ENCODE results near the gene SHISAL2B.
A peak's percentile ranks its signal among the peaks of the same experiment; 100 is the strongest.
"Not testable (repeated sequence)": the region's sequence is repeated elsewhere in the genome, so short reads cannot be mapped to it uniquely, and the experiment has no call there.

Gene SHISAL2B

GRCh38 chr5:64706074-64706473, 15.8 kb downstream of the SHISAL2B start:
- DNase-seq: not testable (repeated sequence)

- no peak for DNase-seq
Measured at GRCh38 chr5:64707191-64707590, 16.9 kb downstream of the SHISAL2B start.

DNA sequence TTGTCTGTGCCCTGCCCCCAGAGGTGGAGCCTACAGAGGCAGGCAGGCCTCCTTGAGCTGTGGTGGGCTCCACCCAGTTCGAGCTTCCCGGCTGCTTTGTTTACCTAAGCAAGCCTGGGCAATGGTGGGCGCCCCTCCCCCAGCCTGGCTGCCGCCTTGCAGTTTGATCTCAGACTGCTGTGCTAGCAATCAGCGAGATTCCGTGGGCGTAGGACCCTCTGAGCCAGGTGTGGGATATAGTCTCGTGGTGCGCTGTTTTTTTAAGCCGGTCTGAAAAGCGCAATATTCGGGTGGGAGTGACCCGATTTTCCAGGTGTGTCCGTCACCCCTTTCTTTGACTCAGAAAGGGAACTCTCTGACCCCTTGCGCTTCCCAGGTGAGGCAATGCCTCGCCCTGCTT, 24.2 kb downstream of the SHISAL2B start:
- not testable (repeated sequence) for DNase-seq

DNA sequence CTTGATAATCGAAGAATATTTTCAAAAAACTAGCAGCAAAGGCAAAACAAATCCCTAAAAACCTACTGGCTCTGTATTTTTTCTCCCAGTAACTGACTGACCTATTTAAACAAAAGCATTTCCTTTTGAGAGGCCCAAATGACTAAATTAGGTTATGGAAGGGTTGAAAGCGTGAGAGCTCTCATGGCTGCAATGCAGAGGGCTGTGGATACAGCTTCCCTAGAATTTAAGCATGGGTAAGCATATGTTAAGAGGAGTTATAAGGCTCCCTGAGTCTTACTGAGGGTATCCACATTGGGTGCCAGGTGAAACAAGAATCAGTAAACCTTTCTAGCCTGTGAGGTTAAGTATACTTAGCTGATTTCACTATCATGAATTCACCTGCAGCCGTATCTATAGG, 32.3 kb downstream of the SHISAL2B start:
- no peak for DNase-seq

- no peak for DNase-seq
Measured at GRCh38 chr5:64727150-64727549, 36.8 kb downstream of the SHISAL2B start.

DNA sequence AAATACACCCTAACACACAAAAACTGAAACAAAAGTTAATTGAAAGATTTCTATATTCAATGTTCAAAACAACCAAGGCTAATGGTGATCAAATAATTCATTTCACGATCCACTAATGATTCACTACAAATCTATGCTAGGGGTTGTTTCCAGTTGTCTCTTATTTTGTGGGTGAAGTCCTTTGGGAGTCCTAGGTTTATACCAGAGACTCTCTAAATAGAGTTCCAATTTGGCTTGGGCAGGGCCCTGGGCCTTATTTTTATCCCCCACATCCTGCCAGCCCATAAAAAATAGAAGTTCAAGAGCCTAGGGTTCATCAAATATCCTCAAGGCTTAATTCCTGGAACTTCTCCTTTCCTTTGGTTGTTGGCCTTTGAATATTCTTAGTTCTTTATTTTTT, 52.1 kb downstream of the SHISAL2B start:
- no peak for DNase-seq

DNA sequence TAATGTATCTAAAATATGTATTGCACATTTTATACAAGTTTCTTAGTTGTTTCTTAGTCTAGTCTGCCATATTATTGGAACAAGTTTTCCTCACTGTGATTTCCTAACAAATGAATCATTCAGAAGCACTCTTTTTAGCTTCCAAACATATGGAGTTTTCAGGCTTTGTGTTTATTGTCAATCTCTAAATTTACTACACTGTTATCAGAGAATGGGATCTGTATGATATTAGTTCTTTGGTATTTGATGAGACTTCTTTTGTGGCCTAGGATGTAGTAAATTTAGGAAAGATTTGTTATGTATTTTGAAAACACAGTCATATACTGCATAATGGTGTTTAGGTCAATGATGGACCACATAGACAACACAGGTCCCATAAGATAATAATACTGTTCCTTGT, 52.5 kb downstream of the SHISAL2B start:
- DNase-seq: no peak

DNA sequence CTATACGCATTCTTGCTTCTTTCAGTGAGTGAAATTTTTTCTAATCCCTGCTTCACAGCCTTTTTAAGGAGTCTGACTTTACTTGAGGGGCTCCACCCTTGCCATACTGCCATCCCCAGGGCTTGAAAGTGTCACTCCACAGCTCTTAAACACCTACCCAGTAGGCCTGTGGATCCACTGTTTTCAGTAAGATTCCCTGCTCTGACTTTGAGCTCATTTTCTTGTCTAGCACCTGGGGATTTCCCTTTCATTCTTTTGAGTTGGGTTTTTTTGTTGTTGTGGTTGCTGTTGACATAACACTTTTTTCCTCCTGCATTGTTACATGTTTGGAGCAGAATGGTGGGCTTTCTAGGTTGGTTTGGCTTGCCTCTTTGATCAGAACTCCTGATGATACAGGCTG, 54.6 kb downstream of the SHISAL2B start:
- DNase-seq: no peak

DNA sequence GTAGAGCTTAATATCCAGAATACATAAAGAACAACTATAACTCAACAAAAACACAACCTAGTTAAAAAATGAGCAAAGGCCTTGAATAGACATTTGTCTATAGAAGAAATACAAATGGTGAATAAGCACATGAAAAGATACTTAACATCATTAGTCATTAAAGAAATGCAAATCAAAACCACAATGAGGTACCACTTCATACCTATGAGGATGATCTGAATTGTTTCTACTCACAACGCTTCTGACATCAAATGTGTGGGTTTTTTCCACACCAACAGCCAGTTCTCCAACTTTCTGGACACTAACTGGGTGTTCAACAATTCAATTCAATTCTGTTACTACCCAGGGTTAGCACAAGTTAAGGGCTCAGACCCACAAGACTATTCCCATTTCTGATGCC, 56.1 kb downstream of the SHISAL2B start:
- DNase-seq: no peak

- no peak for DNase-seq
Measured at GRCh38 chr5:64749385-64749784, 59.1 kb downstream of the SHISAL2B start.

DNA sequence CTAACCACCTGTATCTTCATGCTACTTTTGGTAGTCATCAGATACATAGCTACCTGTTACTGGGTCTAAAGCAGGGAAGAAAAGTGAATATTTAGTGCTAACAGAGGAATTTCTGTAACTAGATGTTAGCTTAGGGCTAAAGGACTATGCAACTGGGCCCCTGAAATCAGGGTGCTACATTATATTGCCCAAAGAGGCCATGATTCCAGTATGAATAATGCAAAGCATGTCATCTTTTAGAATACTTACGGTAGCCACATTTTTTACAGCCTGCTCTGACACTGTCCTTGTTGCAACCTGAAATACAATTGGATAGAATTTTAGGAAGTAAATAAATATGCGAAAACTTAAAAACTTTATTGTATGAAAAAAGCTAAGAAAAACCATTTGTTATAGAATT, 63.8 kb downstream of the SHISAL2B start:
- DNase-seq: no peak

DNA sequence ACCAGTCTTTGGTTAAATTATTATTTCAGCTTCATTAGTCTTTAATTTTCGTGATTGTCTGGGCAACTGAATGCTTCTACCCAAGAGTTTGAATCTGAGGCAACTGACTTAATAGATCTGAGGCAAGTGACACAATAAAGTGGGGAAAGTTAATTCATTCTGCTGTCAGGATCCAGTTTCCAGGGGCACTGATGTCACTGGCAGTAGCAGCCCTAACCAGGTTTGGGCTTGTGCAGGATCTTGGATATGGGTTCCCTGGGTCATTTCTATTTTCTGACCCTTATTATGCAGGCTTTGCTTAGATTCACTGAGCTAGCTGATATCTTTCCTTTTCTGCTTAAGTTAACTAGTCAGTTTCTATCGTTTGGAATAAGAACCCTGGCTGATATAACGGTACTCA, 68.6 kb downstream of the SHISAL2B start:
- DNase-seq: no peak

DNA sequence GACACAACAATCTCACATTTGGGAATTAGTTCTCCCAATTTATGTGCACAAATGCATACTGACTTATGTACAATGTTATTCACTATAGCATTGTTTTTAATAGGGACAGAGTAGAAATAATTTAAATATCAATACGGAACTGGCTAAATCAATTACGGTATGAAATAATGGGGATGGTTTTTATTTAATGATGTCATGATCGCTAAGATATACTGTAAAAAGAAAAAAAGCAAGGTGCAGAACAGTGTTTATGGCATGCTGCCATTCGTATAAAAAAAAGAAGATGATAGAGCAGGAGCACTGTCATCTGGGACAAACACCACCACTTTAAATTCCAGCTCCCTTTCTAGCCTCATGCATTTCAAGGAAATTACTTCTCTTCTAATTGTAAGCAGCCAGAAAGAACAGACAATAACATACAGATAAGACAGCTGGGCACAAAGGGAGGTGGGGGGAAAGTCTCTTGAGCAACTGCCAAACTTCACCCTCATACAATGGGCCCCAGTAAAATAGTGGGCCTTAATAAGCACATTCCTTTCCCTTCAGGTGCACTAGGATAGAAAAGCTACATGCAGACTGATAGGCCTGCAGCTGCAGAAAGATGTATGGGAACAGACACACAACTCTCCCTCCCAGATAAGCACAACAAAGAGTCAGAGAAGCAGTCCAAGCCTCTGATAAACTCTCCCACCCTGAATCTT, 69.8 kb downstream of the SHISAL2B start:
- no peak for DNase-seq

DNA sequence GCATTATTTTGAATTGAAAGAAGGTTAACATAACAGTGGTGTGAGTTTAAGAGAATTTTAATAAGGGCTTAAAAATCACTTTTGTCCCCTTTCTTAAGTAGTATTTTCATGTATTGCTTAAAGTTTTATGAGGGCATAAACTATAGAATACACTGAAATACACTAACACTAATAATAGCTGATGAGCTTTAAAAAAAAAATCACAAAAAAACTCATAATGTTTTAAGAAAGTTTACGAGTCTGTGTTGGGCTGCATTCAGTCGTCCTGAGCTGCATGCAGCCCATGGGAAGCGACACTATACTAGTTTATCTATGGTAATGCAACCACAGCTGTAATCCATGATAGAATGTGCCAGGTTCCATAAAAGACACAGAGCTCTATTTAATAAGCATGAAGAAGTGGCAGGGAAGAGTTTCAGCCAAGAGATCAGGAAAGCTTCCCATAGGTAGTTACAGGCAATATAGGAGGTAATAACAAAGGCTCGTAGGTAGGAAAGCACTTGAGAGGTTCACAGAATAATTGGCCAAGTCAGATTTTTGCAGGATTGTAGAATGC, 73.7 kb downstream of the SHISAL2B start:
- no peak for DNase-seq

- peak; percentile 11 for DNase-seq
Measured at GRCh38 chr5:64765804-64766504, 75.7 kb downstream of the SHISAL2B start.

GRCh38 chr5:64766941-64767340, 76.6 kb downstream of the SHISAL2B start:
- DNase-seq: no peak
